GM12878 (cell line): ENCODE results near the gene PCNX1. TPM values are rescaled to one million over a fixed set of nuclear protein-coding genes. Genes with fewer than 3 reads are reported as not detected.

Experiments used
- ATAC-seq: fragments of 200-7000 bp; cut with Tn5 transposase; 3 replicates; pipeline ENCODE4 v1.9.1; 2020; ENCODE audit warnings: mild to moderate bottlenecking, moderate library complexity
- BruUV-seq: library from RNA; stranded (reverse); fragments of 400-500 nt; replicated peaks from 2 replicates; lab custom pipeline; 2021; lab: Mats Ljungman, UMichigan
- CTCF ChIA-PET: fragments of 300-600 bp; sonication (Branson Sonifier 250); formaldehyde crosslinking; extraction: SDS; loops from one replicate; lab custom pipeline; 2021; ENCODE audit warnings: inconsistent platforms; lab: Yijun Ruan, JAX
- POLR2A ChIA-PET: fragments of 350-600 bp; formaldehyde crosslinking; extraction: SDS; loops from one replicate; lab custom pipeline; 2021; ENCODE audit warnings: inconsistent platforms; lab: Charles Lee
- RAD21 ChIA-PET: fragments of 300-600 bp; sonication (Branson Sonifier 250); formaldehyde crosslinking; loops from one replicate; lab custom pipeline; 2023; ENCODE audit warnings: antibody characterized with exemption; ENCODE audit not compliant: unreplicated experiment; lab: Charles Lee
- SMC1A ChIA-PET: fragments of 300-600 bp; sonication (Branson Sonifier 250); formaldehyde crosslinking; loops from one replicate; lab custom pipeline; 2023; ENCODE audit not compliant: unreplicated experiment, uncharacterized antibody; lab: Charles Lee
- DNase-seq: peaks from one replicate; pipeline ENCODE4 v3.0.0-alpha.2; 2011; ENCODE audit warnings: low read depth, low spot score
- FAIRE-seq: peaks from 3 replicates; lab custom pipeline; 2011; peaks lifted over from hg19 to GRCh38; lab: Jason Lieb, UNC
- H2AFZ ChIP-seq: 2 replicates; pipeline ENCODE4 v1.6.0; 2011; ENCODE audit warnings: low read depth, low read length, control low read depth; ENCODE audit not compliant: control insufficient read depth
- H3K27ac ChIP-seq: 2 replicates; pipeline ENCODE4 v1.5.1; 2011; ENCODE audit warnings: control low read depth; ENCODE audit not compliant: control insufficient read depth, insufficient read depth
- H3K27me3 ChIP-seq, 2 experiments: replicated peaks in 1 of 2; 2 replicates each; pipeline versions ENCODE4 v1.6.0 to v1.6.1; 2011; ENCODE audit warnings: low read length in 1 of 2; ENCODE audit not compliant: control insufficient read depth in 2 of 2, insufficient read depth in 2 of 2
- H3K36me3 ChIP-seq, 2 experiments: 2 replicates each; pipeline ENCODE4 v1.5.1; 2011; ENCODE audit warnings: low read length in 1 of 2; ENCODE audit not compliant: control insufficient read depth in 2 of 2, insufficient read depth in 2 of 2
- H3K4me1 ChIP-seq: 2 replicates; pipeline ENCODE4 v1.6.1; 2011; ENCODE audit warnings: mild to moderate bottlenecking, low read length, moderate library complexity, mixed read lengths; ENCODE audit not compliant: control insufficient read depth, insufficient read depth
- H3K4me2 ChIP-seq: 2 replicates; pipeline ENCODE4 v1.6.0; 2011; ENCODE audit warnings: control low read depth; ENCODE audit not compliant: control insufficient read depth, insufficient read depth
- H3K4me3 ChIP-seq: fragments of 200-600 bp; sonication (generic); 2 replicates; pipeline ENCODE4 v1.5.1; 2016
- H3K79me2 ChIP-seq: 2 replicates; pipeline ENCODE4 v1.6.0; 2011; ENCODE audit warnings: low read length; ENCODE audit not compliant: control insufficient read depth, insufficient read depth
- H3K9ac ChIP-seq: 2 replicates; pipeline ENCODE4 v1.8.0; 2011; ENCODE audit warnings: low read length, control low read depth, mixed read lengths; ENCODE audit not compliant: control insufficient read depth, insufficient read depth
- H3K9me3 ChIP-seq: replicated peaks from 3 replicates; pipeline ENCODE4 v1.5.1; 2011; ENCODE audit warnings: mild to moderate bottlenecking, low read length; ENCODE audit not compliant: control insufficient read depth, insufficient read depth
- H4K20me1 ChIP-seq: 2 replicates; pipeline ENCODE4 v1.6.0; 2011; ENCODE audit not compliant: control insufficient read depth, insufficient read depth
- ETV6 ChIP-seq, 2 experiments: fragments of 450-650 bp in 1 of 2; IDR thresholded peaks in 1 of 2; conservative IDR thresholded peaks in 1 of 2; 2 replicates each; pipeline ENCODE4 v1.6.1; 2014; ENCODE audit warnings: antibody characterized with exemption in 1 of 2, borderline replicate concordance in 1 of 2, low read depth in 1 of 2, mild to moderate bottlenecking in 1 of 2, moderate library complexity in 1 of 2
- GATAD2B ChIP-seq: fragments of 450-650 bp; conservative IDR thresholded peaks from 2 replicates; pipeline ENCODE4 v1.6.1; 2017; ENCODE audit warnings: low read depth, mild to moderate bottlenecking, moderate library complexity
- NFYA ChIP-seq: IDR thresholded peaks from 2 replicates; pipeline ENCODE4 v1.6.1; 2011; ENCODE audit warnings: low read depth, mild to moderate bottlenecking, low read length, improper control_type of control experiment, borderline replicate concordance
- NFYB ChIP-seq: IDR thresholded peaks from 2 replicates; pipeline ENCODE4 v1.6.1; 2011; ENCODE audit warnings: low read depth, mild to moderate bottlenecking, low read length, improper control_type of control experiment, moderate library complexity; ENCODE audit not compliant: insufficient read depth
- TCF3 ChIP-seq: IDR thresholded peaks from 2 replicates; pipeline ENCODE4 v1.6.1; 2012; ENCODE audit warnings: low read depth, mild to moderate bottlenecking, low read length, borderline replicate concordance; ENCODE audit not compliant: insufficient read depth
- ZNF687 ChIP-seq: fragments of 450-650 bp; IDR thresholded peaks from 2 replicates; pipeline ENCODE4 v1.6.1; 2017; ENCODE audit warnings: mild to moderate bottlenecking, moderate library complexity
- WGBS: methylation state at CpG from one replicate; pipeline ENCODE4 v1.1.6; 2016; ENCODE audit warnings: low lambda C conversion rate; ENCODE audit not compliant: insufficient replicate concordance, insufficient coverage; ENCODE audit errors: missing lambda C conversion rate; 5-methylcytosine and 5-hydroxymethylcytosine counted together
- in situ Hi-C: fragments of 300-500 bp; cut with MboI; formaldehyde crosslinking; loops from 9 replicates; pipeline ENCODE4 v1.14.3; 2018; ENCODE audit warnings: mixed read lengths
- intact Hi-C: fragments of 100-400 bp; cut with micrococcal nuclease; formaldehyde crosslinking; loops from one replicate; pipeline ENCODE4 v1.14.2; 2022; ENCODE audit not compliant: unreplicated experiment
- polyA plus RNA-seq, 11 experiments: library from polyadenylated mRNA; depleted of rRNA in 4 of 11; unstranded in 6 of 11; stranded (reverse) in 5 of 11; fragments of >200 nt; fragmentation: Nextera tagmentation in 4 of 11; fragmentation: Illumina TruSeq in 1 of 11; extraction: Ambion mirVana in 4 of 11; extraction: Trizol in 1 of 11; gene quantifications; 1 replicate in 1 of 11; 2 replicates in 10 of 11; pipeline versions ENCODE4 v1.2.1 to v1.2.3, GENCODE V29; 2011 to 2016; ENCODE audit warnings: inconsistent platforms in 2 of 11, missing spikeins in 2 of 11, low read depth in 1 of 11
- total RNA-seq, 4 experiments: library from RNA; depleted of rRNA in 3 of 4; stranded (reverse); fragments of >200 nt in 3 of 4; fragmentation: Illumina TruSeq in 1 of 4; extraction: Trizol in 1 of 4; gene quantifications; 2 replicates each; pipeline versions ENCODE4 v1.2.1 to v1.2.3, GENCODE V29; 2013 to 2021
- TF ChIP-seq, protein P1 (sequence below): fragments of 450-650 bp; IDR thresholded peaks from 2 replicates; pipeline ENCODE4 v1.6.1; 2018; ENCODE audit warnings: mild to moderate bottlenecking, low read depth, moderate library complexity; ENCODE audit not compliant: partially characterized antibody
- TF ChIP-seq, protein P2 (sequence below): fragments of 450-650 bp; IDR thresholded peaks from 2 replicates; pipeline ENCODE4 v1.6.1; 2016; ENCODE audit warnings: mild to moderate bottlenecking
- TF ChIP-seq, protein P3 (sequence below): fragments of 150-350 bp; IDR thresholded peaks from 2 replicates; pipeline ENCODE4 v1.6.1; 2014; ENCODE audit warnings: mild to moderate bottlenecking, low read depth, low read length

Gene PCNX1
- total and polyA plus RNA-seq, 10 of the 15 experiments (the other 5 are each of a cell fraction or from before 2014, with no cell fraction given) = 4.6 to 53.9 (median 20.5) TPM

GRCh38 chr14:71108398-71109119, 201.3 kb downstream of the PCNX1 start:
- ChIA-PET RAD21 (interaction anchor here (1.0 kb wide), 1 partner anchor 155 kb away, joined by 3 read pairs; no protein-coding TSS in a partner anchor), SMC1A (interaction anchor here (1.0 to 1.5 kb wide), 3 partner anchors 11 to 644 kb away, joined by 3 to 5 read pairs (median 4); no protein-coding TSS in a partner anchor), CTCF (interaction anchor here (0.9 to 1.7 kb wide), 3 partner anchors 30 to 746 kb away, joined by 3 to 5 read pairs (median 4); no protein-coding TSS in a partner anchor), POLR2A (interaction anchor here (0.6 kb wide), 1 partner anchor 183 kb away, joined by 4 read pairs; no protein-coding TSS in a partner anchor)
- no peaks in the 10 kb centered on the region for H4K20me1 ChIP-seq
- intact Hi-C loops = no loop called here
- no peak overlapping the region for H3K9ac ChIP-seq
- peaks cover 8 to 21% of the 10 kb centered on the region in 2 experiments for H3K36me3 ChIP-seq
- FAIRE-seq (no peak), DNase-seq (no peak), ATAC-seq (no peak)
- BruUV-seq = no TSS peak
- no peak overlapping the region for H2AFZ ChIP-seq
- in situ Hi-C loops = no loop called here
- no peak overlapping the region for H3K4me3 ChIP-seq
- WGBS = 93% methylated on average over 16 of the region's 16 CpGs
- no peaks in the 10 kb centered on the region for H3K79me2 ChIP-seq
- H3K27me3 ChIP-seq = no peaks in the 10 kb centered on the region
- H3K27ac ChIP-seq = no peak overlapping the region
- no peaks in the 10 kb centered on the region for H3K9me3 ChIP-seq
- no peak overlapping the region for H3K4me2 ChIP-seq
- no peaks in the 10 kb centered on the region for H3K4me1 ChIP-seq
- TF ChIP-seq, protein P1, sequence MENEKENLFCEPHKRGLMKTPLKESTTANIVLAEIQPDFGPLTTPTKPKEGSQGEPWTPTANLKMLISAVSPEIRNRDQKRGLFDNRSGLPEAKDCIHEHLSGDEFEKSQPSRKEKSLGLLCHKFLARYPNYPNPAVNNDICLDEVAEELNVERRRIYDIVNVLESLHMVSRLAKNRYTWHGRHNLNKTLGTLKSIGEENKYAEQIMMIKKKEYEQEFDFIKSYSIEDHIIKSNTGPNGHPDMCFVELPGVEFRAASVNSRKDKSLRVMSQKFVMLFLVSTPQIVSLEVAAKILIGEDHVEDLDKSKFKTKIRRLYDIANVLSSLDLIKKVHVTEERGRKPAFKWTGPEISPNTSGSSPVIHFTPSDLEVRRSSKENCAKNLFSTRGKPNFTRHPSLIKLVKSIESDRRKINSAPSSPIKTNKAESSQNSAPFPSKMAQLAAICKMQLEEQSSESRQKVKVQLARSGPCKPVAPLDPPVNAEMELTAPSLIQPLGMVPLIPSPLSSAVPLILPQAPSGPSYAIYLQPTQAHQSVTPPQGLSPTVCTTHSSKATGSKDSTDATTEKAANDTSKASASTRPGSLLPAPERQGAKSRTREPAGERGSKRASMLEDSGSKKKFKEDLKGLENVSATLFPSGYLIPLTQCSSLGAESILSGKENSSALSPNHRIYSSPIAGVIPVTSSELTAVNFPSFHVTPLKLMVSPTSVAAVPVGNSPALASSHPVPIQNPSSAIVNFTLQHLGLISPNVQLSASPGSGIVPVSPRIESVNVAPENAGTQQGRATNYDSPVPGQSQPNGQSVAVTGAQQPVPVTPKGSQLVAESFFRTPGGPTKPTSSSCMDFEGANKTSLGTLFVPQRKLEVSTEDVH = no peak
- TF ChIP-seq ETV6 (conservative IDR thresholded peaks at IDR 0.05 in 1 of 2, IDR thresholded peaks at IDR 0.05 in 1 of 2; ENCODE audit: borderline replicate concordance in 1 of 2, low read depth in 1 of 2) (no peak), ZNF687 (no peak), NFYB (no peak), GATAD2B (no peak), NFYA (no peak), TCF3 (no peak)
- TF ChIP-seq, protein P2, sequence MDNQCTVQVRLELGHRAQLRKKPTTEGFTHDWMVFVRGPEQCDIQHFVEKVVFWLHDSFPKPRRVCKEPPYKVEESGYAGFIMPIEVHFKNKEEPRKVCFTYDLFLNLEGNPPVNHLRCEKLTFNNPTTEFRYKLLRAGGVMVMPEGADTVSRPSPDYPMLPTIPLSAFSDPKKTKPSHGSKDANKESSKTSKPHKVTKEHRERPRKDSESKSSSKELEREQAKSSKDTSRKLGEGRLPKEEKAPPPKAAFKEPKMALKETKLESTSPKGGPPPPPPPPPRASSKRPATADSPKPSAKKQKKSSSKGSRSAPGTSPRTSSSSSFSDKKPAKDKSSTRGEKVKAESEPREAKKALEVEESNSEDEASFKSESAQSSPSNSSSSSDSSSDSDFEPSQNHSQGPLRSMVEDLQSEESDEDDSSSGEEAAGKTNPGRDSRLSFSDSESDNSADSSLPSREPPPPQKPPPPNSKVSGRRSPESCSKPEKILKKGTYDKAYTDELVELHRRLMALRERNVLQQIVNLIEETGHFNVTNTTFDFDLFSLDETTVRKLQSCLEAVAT = no peak
- TF ChIP-seq, protein P3, sequence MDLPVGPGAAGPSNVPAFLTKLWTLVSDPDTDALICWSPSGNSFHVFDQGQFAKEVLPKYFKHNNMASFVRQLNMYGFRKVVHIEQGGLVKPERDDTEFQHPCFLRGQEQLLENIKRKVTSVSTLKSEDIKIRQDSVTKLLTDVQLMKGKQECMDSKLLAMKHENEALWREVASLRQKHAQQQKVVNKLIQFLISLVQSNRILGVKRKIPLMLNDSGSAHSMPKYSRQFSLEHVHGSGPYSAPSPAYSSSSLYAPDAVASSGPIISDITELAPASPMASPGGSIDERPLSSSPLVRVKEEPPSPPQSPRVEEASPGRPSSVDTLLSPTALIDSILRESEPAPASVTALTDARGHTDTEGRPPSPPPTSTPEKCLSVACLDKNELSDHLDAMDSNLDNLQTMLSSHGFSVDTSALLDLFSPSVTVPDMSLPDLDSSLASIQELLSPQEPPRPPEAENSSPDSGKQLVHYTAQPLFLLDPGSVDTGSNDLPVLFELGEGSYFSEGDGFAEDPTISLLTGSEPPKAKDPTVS = no peak
